ENCODE measurements around the gene TECPR2. TPM values are rescaled to one million over a fixed set of nuclear protein-coding genes. Genes with fewer than 3 reads are reported as not detected.
A peak's percentile ranks its signal among the peaks of the same experiment; 100 is the strongest.
"Not testable (repeated sequence)": the region's sequence is repeated elsewhere in the genome, so short reads cannot be mapped to it uniquely, and the experiment has no call there.

TECPR2 gene
- total RNA-seq, 2 donors from 2014 or later = 17.1 to 20.5 TPM

DNA sequence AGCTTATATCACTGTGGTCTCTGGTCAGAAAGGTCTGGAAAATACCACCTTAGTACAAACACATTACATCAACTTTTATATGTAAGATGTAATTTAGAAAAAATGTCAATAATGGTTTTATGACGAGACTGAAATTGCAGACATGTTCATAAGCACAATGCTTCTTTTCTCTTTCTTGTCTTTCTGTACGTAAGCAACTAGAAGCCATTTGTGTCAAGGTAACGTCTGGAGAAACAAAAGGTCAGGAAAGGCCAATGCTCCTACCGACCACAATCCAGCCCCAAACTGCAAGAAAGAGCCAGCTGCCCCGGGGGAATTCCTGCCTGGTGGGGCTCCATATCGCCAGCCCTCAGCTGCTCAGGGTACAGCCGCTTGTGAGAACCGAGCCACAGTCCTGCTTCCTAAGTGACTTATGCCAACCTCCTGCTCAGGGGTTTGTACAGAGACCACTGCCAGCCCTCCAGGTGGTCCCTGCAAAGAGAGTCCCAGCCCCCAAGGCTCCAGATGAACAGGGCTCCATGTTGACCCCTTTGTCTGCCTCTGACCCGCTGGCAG, 36.9 kb upstream of the TECPR2 start:
- no peak for DNase-seq
- intact Hi-C loops (cut with DNase I, micrococcal nuclease) = no loop called here
- peak; percentile 21 for ATAC-seq

- intact Hi-C loops (cut with DNase I, micrococcal nuclease) = no loop called here
- DNase-seq (no peak), ATAC-seq (no peak)
These were observed 36.2 kb upstream of the TECPR2 start for GRCh38 chr14:102326583-102326982.

GRCh38 chr14:102329381-102329780, 33.4 kb upstream of the TECPR2 start:
- intact Hi-C loops (cut with DNase I, micrococcal nuclease); ATAC-seq; DNase-seq: not testable (repeated sequence)

- intact Hi-C loops (cut with DNase I, micrococcal nuclease) = no loop called here
- ATAC-seq = no peak
- no peak for DNase-seq
These were observed 31.9 kb upstream of the TECPR2 start for GRCh38 chr14:102330806-102331205.

GRCh38 chr14:102333390-102333789, 29.4 kb upstream of the TECPR2 start:
- intact Hi-C loops (cut with DNase I, micrococcal nuclease) = no loop called here
- ATAC-seq (no peak), DNase-seq (no peak)

DNA sequence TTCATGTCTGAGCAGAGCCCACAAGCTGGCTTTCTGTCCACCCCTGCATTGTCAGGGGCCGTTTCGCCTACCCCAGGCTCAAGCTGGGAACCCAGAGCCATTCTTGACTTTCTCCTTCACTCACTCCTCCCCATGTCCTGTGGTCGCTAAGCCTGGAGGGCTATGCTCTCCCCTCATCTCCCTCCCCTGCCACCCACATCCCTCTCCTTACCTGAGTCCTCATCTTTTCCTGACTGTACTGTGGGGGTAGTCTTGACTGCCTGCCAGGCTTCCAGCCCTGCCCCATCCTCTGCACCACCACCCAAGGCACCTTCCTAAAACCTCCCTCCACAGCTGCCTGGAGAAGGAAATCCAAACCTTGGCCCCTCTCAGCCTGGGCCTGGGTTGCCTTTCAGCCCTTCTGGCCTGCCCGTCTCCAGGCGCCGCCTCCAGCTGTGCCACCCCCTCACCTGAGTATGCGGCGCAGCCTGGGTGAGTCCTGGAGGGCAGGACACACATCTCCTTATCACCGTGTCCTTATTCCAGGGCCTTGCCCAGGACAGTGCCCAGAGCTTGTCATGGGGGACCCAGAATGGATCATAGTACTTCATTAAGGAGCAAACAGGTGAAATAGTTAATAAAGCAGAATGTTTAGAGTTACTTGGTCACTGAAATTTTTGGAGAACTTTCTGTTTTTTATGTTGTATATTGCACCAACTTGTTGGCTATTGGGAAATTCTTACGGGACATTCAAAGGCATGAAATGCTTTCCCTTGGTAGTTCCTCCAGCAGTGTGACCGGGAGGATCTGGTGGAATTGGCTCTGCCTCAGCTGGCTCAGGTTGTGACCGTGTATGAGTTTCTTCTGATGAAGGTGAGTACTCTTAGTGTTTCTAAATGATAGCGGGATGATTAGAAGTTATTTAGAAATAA, 28.7 kb upstream of the TECPR2 start:
- no peak for DNase-seq
- no peak for ATAC-seq
- intact Hi-C loops (cut with DNase I, micrococcal nuclease) = no loop called here

- intact Hi-C loops (cut with DNase I, micrococcal nuclease) = no loop called here
- ATAC-seq (no peak), DNase-seq (no peak)
These were observed 27.6 kb upstream of the TECPR2 start for GRCh38 chr14:102335163-102335562.

- intact Hi-C loops (cut with DNase I, micrococcal nuclease) = no loop called here
- ATAC-seq (no peak), DNase-seq (no peak)
These were observed 24.0 kb upstream of the TECPR2 start for GRCh38 chr14:102338724-102339123.

- no peak for DNase-seq
- intact Hi-C loops (cut with DNase I, micrococcal nuclease) = no loop called here
These were observed 21.2 kb upstream of the TECPR2 start for GRCh38 chr14:102341566-102341965.

DNA sequence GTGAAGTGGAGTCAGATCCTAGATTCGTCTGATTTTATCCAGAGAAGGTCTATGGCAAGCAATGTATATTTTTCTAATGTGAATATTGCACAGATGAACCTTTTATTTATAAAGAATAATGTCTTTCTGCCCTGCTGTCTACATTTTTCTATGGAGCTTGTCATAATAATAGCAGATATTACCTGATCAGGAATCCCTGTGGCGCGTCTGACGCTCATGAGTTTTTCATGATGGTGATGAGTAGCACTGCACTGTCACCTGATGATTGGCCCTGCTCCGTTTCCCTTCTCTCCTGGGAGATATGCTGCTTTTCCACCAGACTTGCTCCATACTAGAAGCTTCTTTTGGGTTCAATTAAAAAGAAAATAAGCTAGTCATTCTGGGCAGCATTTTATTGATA, 20.5 kb upstream of the TECPR2 start:
- no peak for ATAC-seq
- intact Hi-C loops (cut with DNase I, micrococcal nuclease) = no loop called here
- DNase-seq = no peak

More at GRCh38 chr14:102341566-102341965, 21.2 kb upstream of the TECPR2 start:
- peak; percentile 13 for ATAC-seq

DNA sequence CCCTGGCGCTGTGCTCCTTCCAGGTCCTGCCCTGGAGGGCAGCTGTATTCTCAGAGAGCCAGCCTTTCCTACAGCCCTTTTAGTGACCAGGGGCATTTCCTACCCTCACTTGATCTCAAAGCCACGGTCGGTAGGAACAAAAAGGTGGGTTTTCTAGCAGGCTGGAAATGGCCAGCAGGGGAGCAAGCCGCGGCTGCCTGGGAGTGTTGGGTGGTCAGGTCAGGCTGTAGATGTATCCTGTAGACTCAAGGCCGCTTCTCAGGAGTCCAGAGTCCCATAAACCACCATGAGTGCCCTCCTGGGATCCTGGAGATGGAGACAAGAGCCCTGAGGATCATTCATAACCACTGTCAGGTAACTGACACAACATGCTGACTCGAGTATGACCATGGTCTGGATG, 18.7 kb upstream of the TECPR2 start:
- DNase-seq = no peak
- ATAC-seq = no peak
- intact Hi-C loops (cut with DNase I, micrococcal nuclease) = no loop called here

GRCh38 chr14:102344485-102344884, 18.3 kb upstream of the TECPR2 start:
- ATAC-seq (no peak), DNase-seq (no peak)
- intact Hi-C loops (cut with DNase I, micrococcal nuclease) = no loop called here

DNA sequence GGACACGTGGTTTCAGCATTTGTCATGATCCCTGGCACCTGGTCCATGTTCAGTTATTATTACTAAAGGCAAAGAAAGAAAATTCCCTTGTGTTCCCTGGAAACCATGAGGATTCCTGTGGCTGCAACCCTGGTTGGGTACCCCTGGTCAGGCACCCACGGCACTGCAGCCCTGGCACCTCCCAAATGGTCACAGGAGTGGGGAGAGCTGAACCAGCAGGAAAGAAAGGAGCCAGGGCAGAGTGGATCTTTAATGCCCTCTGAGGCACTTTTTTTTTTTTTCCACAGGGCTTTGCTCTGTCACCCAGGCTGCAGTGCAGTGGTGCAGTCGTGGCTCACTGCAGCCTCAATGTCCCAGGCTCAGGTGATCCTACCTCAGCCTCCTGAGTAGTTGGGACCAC, 17.5 kb upstream of the TECPR2 start:
- DNase-seq (no peak), ATAC-seq (no peak)
- intact Hi-C loops (cut with DNase I, micrococcal nuclease) = no loop called here

DNA sequence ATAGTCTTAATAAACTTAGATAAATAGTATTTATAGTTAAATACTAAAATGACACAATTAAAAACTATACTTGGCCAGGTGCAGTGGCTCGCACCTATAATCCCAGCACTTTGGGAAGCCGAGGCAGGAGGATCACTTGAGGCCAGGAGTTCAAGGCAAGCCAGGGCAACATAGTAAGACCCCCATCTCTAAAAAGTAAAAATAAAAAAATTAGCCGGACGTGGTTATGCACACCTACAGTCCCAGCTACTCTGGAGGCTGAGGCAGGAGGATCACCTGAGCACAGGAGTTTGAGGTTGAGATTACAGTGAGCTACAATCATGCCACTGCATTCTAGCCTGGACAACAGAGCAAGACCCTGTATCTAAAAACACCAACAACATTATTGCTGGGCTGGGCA, 16.1 kb upstream of the TECPR2 start:
- no peak for DNase-seq
- no peak for ATAC-seq
- intact Hi-C loops (cut with DNase I, micrococcal nuclease) = no loop called here

GRCh38 chr14:102348376-102348775, 14.4 kb upstream of the TECPR2 start:
- no peak for DNase-seq

GRCh38 chr14:102351023-102351422, 11.7 kb upstream of the TECPR2 start:
- intact Hi-C loops (cut with DNase I, micrococcal nuclease) = no loop called here

More at GRCh38 chr14:102348376-102348775, 14.4 kb upstream of the TECPR2 start:
- no peak for ATAC-seq
- intact Hi-C loops (cut with DNase I, micrococcal nuclease) = no loop called here

DNA sequence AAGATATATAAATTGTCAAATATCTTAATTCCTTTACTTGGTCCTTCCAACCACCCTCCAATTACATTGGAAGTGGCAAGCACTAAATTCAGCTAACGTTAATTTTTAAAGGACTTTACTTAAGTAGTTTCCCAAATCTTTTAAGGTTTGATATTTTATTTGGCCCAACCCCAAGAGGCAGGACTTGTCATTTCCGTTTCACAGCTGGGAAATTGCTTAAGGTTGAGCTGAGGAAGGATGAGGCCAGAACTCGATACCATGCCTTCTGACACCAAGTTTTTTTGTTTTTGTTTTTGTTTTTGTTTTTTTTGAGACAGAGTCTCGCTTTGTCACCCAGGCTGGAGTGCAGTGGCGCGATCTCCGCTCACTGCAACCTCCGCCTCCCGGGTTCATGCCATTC, 11.1 kb upstream of the TECPR2 start:
- intact Hi-C loops (cut with DNase I, micrococcal nuclease); ATAC-seq; DNase-seq: not testable (repeated sequence)

More at GRCh38 chr14:102351023-102351422, 11.7 kb upstream of the TECPR2 start:
- DNase-seq = no peak
- no peak for ATAC-seq

GRCh38 chr14:102352213-102352612, 10.5 kb upstream of the TECPR2 start:
- ATAC-seq = no peak
- intact Hi-C loops (cut with DNase I, micrococcal nuclease) = no loop called here
- no peak for DNase-seq

GRCh38 chr14:102353126-102353619, 9.6 kb upstream of the TECPR2 start:
- intact Hi-C loops (cut with DNase I, micrococcal nuclease) = no loop called here
- no peak for DNase-seq
- ATAC-seq = no peak

GRCh38 chr14:102356280-102356679, 6.5 kb upstream of the TECPR2 start:
- ATAC-seq = peak; percentile 48
- no peak for DNase-seq

More at GRCh38 chr14:102356280-102356679, 6.5 kb upstream of the TECPR2 start:
- intact Hi-C loops (cut with DNase I, micrococcal nuclease) = no loop called here

Data from left colon (tissue), 2 donors.